Breast epithelium (tissue), 4 donors: Measurements from ENCODE around the gene KLHL8. TPM values are rescaled to one million over a fixed set of nuclear protein-coding genes. Genes with fewer than 3 reads are reported as not detected.
A peak's percentile ranks its signal among the peaks of the same experiment; 100 is the strongest.

Source experiments
- DNase-seq, 2 donors: peaks; one replicate each; pipeline ENCODE4 v3.0.0-alpha.2; 2019; ENCODE audit warnings: low spot score in 2 of 2
- H3K27ac ChIP-seq, 2 donors: fragments of 200-600 bp; sonication (generic) in 1 of 2; one replicate each; pipeline ENCODE4 v1.5.1; 2016 to 2019; ENCODE audit warnings: mild to moderate bottlenecking in 1 of 2
- H3K27me3 ChIP-seq, 2 donors: fragments of 200-600 bp; sonication (generic) in 1 of 2; one replicate each; pipeline versions ENCODE4 v1.5.1 to v1.6.0; 2017 to 2019; ENCODE audit warnings: control low read depth in 1 of 2, mild to moderate bottlenecking in 1 of 2
- H3K36me3 ChIP-seq: fragments of 200-600 bp; one replicate; pipeline ENCODE4 v1.5.1; 2019
- H3K4me1 ChIP-seq, 2 donors: fragments of 200-600 bp; sonication (generic); one replicate each; pipeline ENCODE4 v1.5.1; 2016 to 2019; ENCODE audit warnings: control low read depth in 1 of 2
- H3K4me3 ChIP-seq, 3 donors: fragments of 200-600 bp; sonication (generic); 1 replicate in 2 of 3; 2 replicates in 1 of 3; pipeline ENCODE4 v1.5.1; 2016 to 2019; ENCODE audit warnings: mild to moderate bottlenecking in 3 of 3, moderate library complexity in 2 of 3
- H3K9me3 ChIP-seq, 2 donors: fragments of 200-600 bp; sonication (generic) in 1 of 2; one replicate each; pipeline ENCODE4 v1.5.1; 2016 to 2019; ENCODE audit warnings: control low read depth in 1 of 2
- CTCF ChIP-seq, 3 donors: fragments of 450-650 bp; IDR thresholded peaks; one replicate each; pipeline ENCODE4 v1.5.1; 2016 to 2017; ENCODE audit warnings: antibody characterized with exemption in 3 of 3, mild to moderate bottlenecking in 3 of 3, moderate library complexity in 3 of 3
- POLR2A ChIP-seq: fragments of 450-650 bp; IDR thresholded peaks from one replicate; pipeline ENCODE4 v1.6.1; 2016; ENCODE audit warnings: antibody characterized with exemption, mild to moderate bottlenecking, moderate library complexity
- POLR2AphosphoS5 ChIP-seq, 3 donors: sonication (generic); formaldehyde crosslinking; IDR thresholded peaks; one replicate each; pipeline ENCODE4 v1.6.1; 2017; ENCODE audit warnings: antibody characterized with exemption in 3 of 3
- intact Hi-C: fragments of 100-400 bp; cut with DNase I; formaldehyde crosslinking; loops from one replicate; pipeline ENCODE4 v1.15.1; 2023; ENCODE audit warnings: low total_unique reads
- total RNA-seq, 3 donors: library from RNA; depleted of rRNA; stranded (reverse); fragments of >200 nt; gene quantifications; one replicate each; pipeline ENCODE4 v1.1.0, GENCODE V29; 2016

Gene KLHL8
- total RNA-seq, 3 donors from 2014 or later: 14.2 to 15.7 (median 14.6) TPM

- no peak overlapping the region for H3K4me3 ChIP-seq
- H3K27ac ChIP-seq: peak overlapping the region in 1 of 2 donors; percentile 29
- intact Hi-C loops: no loop called here
- H3K27me3 ChIP-seq: no peaks in the 10 kb centered on the region
- H3K36me3 ChIP-seq: peaks cover 17% of the 10 kb centered on the region
- DNase-seq: no peak
- no peaks in the 10 kb centered on the region for H3K9me3 ChIP-seq
- H3K4me1 ChIP-seq: peaks cover 0 to 7% of the 10 kb centered on the region in 2 donors
- no peak for TF ChIP-seq POLR2A
- no peak for TF ChIP-seq CTCF (IDR thresholded peaks at IDR 0.05)
- TF ChIP-seq POLR2AphosphoS5 (IDR thresholded peaks at IDR 0.05): no peak
Measured at GRCh38 chr4:87117051-87117731, 103.2 kb downstream of the KLHL8 start.

GRCh38 chr4:87116231-87116630, 104.2 kb downstream of the KLHL8 start:
- Histone ChIP-seq H3K36me3 (peaks cover 17% of the 10 kb centered on the region), H3K4me3 (no peak overlapping the region), H3K9me3 (no peaks in the 10 kb centered on the region), H3K4me1 (peaks cover 0 to under 1% of the 10 kb centered on the region in 2 donors), H3K27ac (no peak overlapping the region), H3K27me3 (no peaks in the 10 kb centered on the region)
- no peak for TF ChIP-seq POLR2A
- TF ChIP-seq CTCF (IDR thresholded peaks at IDR 0.05): no peak
- no peak for TF ChIP-seq POLR2AphosphoS5 (IDR thresholded peaks at IDR 0.05)
- intact Hi-C loops: no loop called here
- DNase-seq: no peak

- Histone ChIP-seq H3K27me3 (no peaks in the 10 kb centered on the region), H3K4me3 (no peak overlapping the region), H3K36me3 (peaks cover 17% of the 10 kb centered on the region), H3K4me1 (no peaks in the 10 kb centered on the region), H3K9me3 (no peaks in the 10 kb centered on the region), H3K27ac (no peak overlapping the region)
- TF ChIP-seq CTCF (IDR thresholded peaks at IDR 0.05) (no peak), POLR2AphosphoS5 (IDR thresholded peaks at IDR 0.05) (no peak), POLR2A (no peak)
- intact Hi-C loops: no loop called here
- DNase-seq: no peak
Measured at GRCh38 chr4:87114245-87115062, 106.0 kb downstream of the KLHL8 start.

- Histone ChIP-seq H3K9me3 (no peaks in the 10 kb centered on the region), H3K4me1 (no peaks in the 10 kb centered on the region), H3K27ac (no peak overlapping the region), H3K36me3 (peaks cover 17% of the 10 kb centered on the region), H3K4me3 (no peak overlapping the region), H3K27me3 (no peaks in the 10 kb centered on the region)
- DNase-seq: no peak
- intact Hi-C loops: no loop called here
- TF ChIP-seq POLR2A (no peak), POLR2AphosphoS5 (IDR thresholded peaks at IDR 0.05) (no peak), CTCF (IDR thresholded peaks at IDR 0.05) (no peak)
Measured at GRCh38 chr4:87112063-87112462, 108.4 kb downstream of the KLHL8 start.

Other genes with a start within 250 kb of the KLHL8 start
- 1 to 10 TPM in 2 of 3 donors, under 1 TPM in 1; 0.59 to 5.1 (median 1.6) TPM for gene HSD17B13, start 102.3 kb upstream of the KLHL8 start, total RNA-seq
- 10 to 100 TPM; 48.7 to 95.7 (median 54.1) TPM for gene HSD17B11, start 170.6 kb upstream of the KLHL8 start, total RNA-seq
- 10 to 100 TPM; 20.5 to 38.8 (median 28.8) TPM for gene NUDT9, start 202.0 kb upstream of the KLHL8 start, total RNA-seq